ENCODE results near the gene TRIM7.
"Not testable (repeated sequence)": the region's sequence is repeated elsewhere in the genome, so short reads cannot be mapped to it uniquely, and the experiment has no call there.

TRIM7 gene

DNA sequence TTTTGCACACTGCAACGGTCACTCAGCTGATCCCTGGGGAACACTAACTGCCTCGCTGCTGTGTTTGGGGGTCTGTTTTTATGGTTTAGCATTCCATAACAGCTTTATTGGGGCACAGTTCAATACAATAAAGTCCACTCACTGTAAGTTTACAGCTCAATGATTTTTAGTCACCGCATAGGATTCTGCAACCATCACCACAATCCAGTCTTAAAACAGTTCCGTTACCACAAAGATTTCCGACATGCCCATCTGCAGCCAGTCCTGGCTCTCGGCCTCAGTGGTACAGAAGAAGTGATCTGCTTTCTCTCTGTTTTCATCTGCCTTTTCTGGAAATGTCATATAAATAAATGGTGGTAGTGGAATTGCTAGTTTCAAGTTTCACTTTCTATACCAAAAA, 34.0 kb downstream of the TRIM7 start:
- H3K4me3 ChIP-seq (IDR thresholded peaks at IDR 0.05; ENCODE audit: insufficient read depth, low read depth, low read length), result no peak overlapping the region
- H3K36me3 ChIP-seq (ENCODE audit: insufficient read depth), result no peaks in the 10 kb centered on the region
- no peak overlapping the region for H3K9ac ChIP-seq
- no peaks in the 10 kb centered on the region for H3K79me2 ChIP-seq (ENCODE audit: insufficient read depth, low read depth)
- no peaks in the 10 kb centered on the region for H4K20me1 ChIP-seq (ENCODE audit: insufficient read depth)
- H3K4me2 ChIP-seq, result no peak overlapping the region; the same call in 1 of the 2 replicates
- H2AFZ ChIP-seq (ENCODE audit: low read depth), result no peak overlapping the region
- TF ChIP-seq, protein P1, sequence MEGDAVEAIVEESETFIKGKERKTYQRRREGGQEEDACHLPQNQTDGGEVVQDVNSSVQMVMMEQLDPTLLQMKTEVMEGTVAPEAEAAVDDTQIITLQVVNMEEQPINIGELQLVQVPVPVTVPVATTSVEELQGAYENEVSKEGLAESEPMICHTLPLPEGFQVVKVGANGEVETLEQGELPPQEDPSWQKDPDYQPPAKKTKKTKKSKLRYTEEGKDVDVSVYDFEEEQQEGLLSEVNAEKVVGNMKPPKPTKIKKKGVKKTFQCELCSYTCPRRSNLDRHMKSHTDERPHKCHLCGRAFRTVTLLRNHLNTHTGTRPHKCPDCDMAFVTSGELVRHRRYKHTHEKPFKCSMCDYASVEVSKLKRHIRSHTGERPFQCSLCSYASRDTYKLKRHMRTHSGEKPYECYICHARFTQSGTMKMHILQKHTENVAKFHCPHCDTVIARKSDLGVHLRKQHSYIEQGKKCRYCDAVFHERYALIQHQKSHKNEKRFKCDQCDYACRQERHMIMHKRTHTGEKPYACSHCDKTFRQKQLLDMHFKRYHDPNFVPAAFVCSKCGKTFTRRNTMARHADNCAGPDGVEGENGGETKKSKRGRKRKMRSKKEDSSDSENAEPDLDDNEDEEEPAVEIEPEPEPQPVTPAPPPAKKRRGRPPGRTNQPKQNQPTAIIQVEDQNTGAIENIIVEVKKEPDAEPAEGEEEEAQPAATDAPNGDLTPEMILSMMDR (conservative IDR thresholded peaks at IDR 0.05; ENCODE audit: low read depth, low read length), result no peak
- no peaks in the 10 kb centered on the region for H3K27me3 ChIP-seq (ENCODE audit: insufficient read depth, low read depth)
- peaks cover 16% of the 10 kb centered on the region for H3K4me1 ChIP-seq (ENCODE audit: low read depth, poor library complexity, severe bottlenecking)
- no peak overlapping the region for H3K27ac ChIP-seq

DNA sequence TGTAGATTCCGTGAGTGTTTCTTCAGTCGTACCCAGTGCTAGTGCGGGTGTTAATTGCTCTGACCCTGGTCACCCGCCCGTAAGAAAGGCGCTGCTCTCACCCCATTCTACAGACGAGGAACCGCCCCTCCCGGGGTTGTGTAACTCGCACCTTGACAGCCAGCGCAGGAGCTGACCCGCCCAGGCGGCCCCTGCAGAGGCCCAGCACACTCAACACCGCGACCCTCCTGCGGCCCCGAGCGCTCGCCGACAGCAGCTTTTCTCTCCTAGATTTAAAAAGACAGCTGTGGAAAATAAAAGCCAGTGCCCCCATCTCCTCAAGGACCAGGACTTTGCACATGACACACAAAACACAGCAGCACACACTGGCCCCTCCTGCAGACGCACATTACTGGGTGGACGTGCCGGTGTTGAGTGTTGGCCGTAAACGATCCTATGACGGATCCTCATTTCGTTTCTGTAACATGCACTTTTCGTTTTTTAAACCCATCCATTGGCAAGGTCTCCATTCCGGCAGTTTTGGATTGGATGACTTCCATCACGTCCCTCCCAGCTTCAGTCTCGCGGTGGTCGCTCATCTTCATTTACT, 34.7 kb downstream of the TRIM7 start:
- H4K20me1 ChIP-seq (ENCODE audit: insufficient read depth), result no peaks in the 10 kb centered on the region
- H3K27ac ChIP-seq, result no peak overlapping the region
- no peak overlapping the region for H3K4me3 ChIP-seq (IDR thresholded peaks at IDR 0.05; ENCODE audit: insufficient read depth, low read depth, low read length)
- H3K4me1 ChIP-seq (ENCODE audit: low read depth, poor library complexity, severe bottlenecking), result peaks cover 16% of the 10 kb centered on the region
- TF ChIP-seq, protein P1 (conservative IDR thresholded peaks at IDR 0.05; ENCODE audit: low read depth, low read length), result no peak
- H3K4me2 ChIP-seq, result no peak overlapping the region
- H3K36me3 ChIP-seq (ENCODE audit: insufficient read depth), result no peaks in the 10 kb centered on the region
- H2AFZ ChIP-seq (ENCODE audit: low read depth), result no peak overlapping the region
- no peak overlapping the region for H3K9ac ChIP-seq
- no peaks in the 10 kb centered on the region for H3K27me3 ChIP-seq (ENCODE audit: insufficient read depth, low read depth)
- no peaks in the 10 kb centered on the region for H3K79me2 ChIP-seq (ENCODE audit: insufficient read depth, low read depth)

DNA sequence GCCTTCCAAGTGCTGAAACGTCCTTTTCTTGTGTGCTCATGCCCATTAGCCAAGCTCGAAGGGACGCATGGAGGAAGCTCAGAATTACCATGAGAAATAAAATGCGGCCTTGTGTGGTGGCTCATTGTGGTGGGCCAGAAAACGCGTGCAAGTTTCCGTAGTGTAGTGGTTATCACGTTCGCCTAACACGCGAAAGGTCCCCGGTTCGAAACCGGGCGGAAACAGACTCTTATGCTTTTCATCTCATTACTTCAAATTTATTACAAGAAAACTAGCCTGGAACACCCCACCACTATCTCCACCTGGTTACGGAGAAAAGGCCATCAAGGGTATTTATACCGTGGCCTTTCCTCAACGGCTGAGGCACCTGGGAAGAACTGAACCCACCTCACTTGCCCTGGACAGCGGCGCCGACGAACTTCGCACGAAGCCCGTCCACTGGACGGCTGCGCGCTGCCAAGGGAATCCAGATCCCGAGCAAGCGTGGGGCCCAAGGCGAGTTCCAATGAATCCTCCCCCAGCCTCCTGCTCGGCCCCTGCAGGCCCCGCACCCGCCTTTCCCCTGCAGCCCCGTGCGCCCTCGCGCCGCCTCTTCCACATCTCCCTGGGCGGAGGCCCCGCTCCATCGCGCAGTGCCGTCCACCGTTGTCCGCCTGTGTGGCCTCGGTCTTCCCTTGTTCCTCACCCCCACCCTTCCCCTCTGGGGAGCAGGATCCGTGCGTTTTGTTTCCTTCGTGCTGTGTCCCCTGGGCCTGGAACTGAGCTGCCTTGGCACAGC, 35.3 kb downstream of the TRIM7 start:
- H3K36me3 ChIP-seq (ENCODE audit: insufficient read depth); H3K27me3 ChIP-seq (ENCODE audit: insufficient read depth, low read depth); H3K27ac ChIP-seq; H2AFZ ChIP-seq (ENCODE audit: low read depth); H4K20me1 ChIP-seq (ENCODE audit: insufficient read depth); H3K4me3 ChIP-seq (IDR thresholded peaks at IDR 0.05; ENCODE audit: insufficient read depth, low read depth, low read length); H3K79me2 ChIP-seq (ENCODE audit: insufficient read depth, low read depth); H3K9ac ChIP-seq; H3K4me2 ChIP-seq: not testable (repeated sequence)
- peaks cover 16% of the 10 kb centered on the region for H3K4me1 ChIP-seq (ENCODE audit: low read depth, poor library complexity, severe bottlenecking)

DNA sequence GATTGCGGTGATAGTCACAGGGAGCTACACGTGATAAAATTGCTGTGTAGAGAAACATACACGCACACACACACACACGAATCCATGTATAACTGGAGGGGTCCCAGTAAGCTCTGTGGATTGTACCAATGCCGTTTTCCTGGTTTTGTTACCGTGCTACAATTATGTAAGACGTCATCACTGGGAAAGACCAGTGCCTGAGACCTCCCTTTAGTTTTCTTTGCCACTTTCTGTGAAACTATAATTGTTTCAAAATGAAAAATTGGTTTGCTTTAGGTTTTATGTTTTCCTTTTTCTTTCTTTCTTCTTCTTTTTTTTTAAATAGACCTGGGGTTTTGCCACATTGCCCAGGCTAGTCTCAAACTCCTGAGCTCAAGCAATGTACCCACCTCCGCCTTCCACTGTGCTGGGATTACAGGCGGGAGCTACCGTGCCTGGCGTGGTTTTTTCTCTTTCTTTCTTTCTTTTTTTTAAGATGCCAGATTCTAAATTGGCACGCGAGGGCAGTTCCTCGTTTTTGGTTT, 36.3 kb downstream of the TRIM7 start:
- Histone ChIP-seq H2AFZ (ENCODE audit: low read depth) (no peak overlapping the region), H3K36me3 (ENCODE audit: insufficient read depth) (no peaks in the 10 kb centered on the region), H3K9ac (no peak overlapping the region), H3K4me2 (no peak overlapping the region), H3K27ac (no peak overlapping the region), H3K4me1 (ENCODE audit: low read depth, poor library complexity, severe bottlenecking) (peaks cover 16% of the 10 kb centered on the region), H3K27me3 (ENCODE audit: insufficient read depth, low read depth) (no peaks in the 10 kb centered on the region), H4K20me1 (ENCODE audit: insufficient read depth) (no peaks in the 10 kb centered on the region), H3K79me2 (ENCODE audit: insufficient read depth, low read depth) (no peaks in the 10 kb centered on the region), H3K4me3 (IDR thresholded peaks at IDR 0.05; ENCODE audit: insufficient read depth, low read depth, low read length) (no peak overlapping the region)
- TF ChIP-seq, protein P1 (conservative IDR thresholded peaks at IDR 0.05; ENCODE audit: low read depth, low read length), result no peak

Data from KMS-11 (cell line).